HL-60 (cell line): ENCODE measurements around the gene FOXP1.

Experiments used
- DNase-seq, 2 experiments: peaks; one replicate each; pipeline ENCODE4 v3.0.0-alpha.2; 2010 to 2020; ENCODE audit warnings: low read depth in 1 of 2, low spot score in 1 of 2
- H3K27ac ChIP-seq: fragments of 250-450 bp; sonication (Bioruptor Pico); replicated peaks from 2 replicates; pipeline ENCODE4 v1.5.1; 2020; ENCODE audit warnings: mild to moderate bottlenecking, moderate library complexity
- H3K27me3 ChIP-seq: fragments of 250-450 bp; sonication (Bioruptor Pico); 2 replicates; pipeline ENCODE4 v1.5.1; 2021; ENCODE audit warnings: mild to moderate bottlenecking, moderate library complexity; ENCODE audit not compliant: insufficient read depth, poor library complexity, severe bottlenecking
- H3K4me3 ChIP-seq: replicated peaks from 2 replicates; pipeline ENCODE4 v1.5.1; 2011; ENCODE audit warnings: mild to moderate bottlenecking, control low read depth, low read length; ENCODE audit not compliant: insufficient read depth
- GABPA ChIP-seq: IDR thresholded peaks from 2 replicates; pipeline ENCODE4 v1.6.1; 2012; ENCODE audit warnings: low read depth
- POLR2AphosphoS5 ChIP-seq: IDR thresholded peaks from 2 replicates; pipeline ENCODE4 v1.6.1; 2012; ENCODE audit warnings: low read depth
- REST ChIP-seq: IDR thresholded peaks from 2 replicates; pipeline ENCODE4 v1.6.1; 2012; ENCODE audit warnings: low read depth; ENCODE audit not compliant: insufficient replicate concordance
- SPI1 ChIP-seq: IDR thresholded peaks from 2 replicates; pipeline ENCODE4 v1.6.1; 2012; ENCODE audit warnings: low read depth, mild to moderate bottlenecking, borderline replicate concordance
- TF ChIP-seq, protein P1 (sequence below): IDR thresholded peaks from one replicate; pipeline ENCODE4 v1.5.1; 2011; ENCODE audit warnings: low read length, control low read depth, inconsistent platforms; ENCODE audit not compliant: insufficient read depth

The FOXP1 gene

DNA sequence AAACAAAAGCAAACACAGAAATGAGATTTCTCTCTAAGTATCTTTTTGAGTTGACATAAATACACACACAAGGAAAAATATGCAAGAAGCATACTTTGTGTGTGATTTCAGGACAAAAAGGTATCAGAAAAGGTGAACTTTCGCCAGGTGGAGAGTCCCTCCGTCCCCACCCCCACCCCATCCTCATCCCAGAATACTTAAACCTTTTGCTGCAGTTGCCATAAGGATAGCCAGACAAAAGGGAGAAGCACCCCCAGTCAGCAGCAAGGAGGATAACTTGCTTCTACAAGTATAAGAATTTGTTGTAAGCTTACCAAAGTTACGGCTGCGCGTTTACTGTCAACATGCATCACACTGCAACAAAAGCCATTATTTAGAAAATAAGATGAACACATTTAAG, 10.3 kb downstream of the FOXP1 start:
- H3K4me3 ChIP-seq: no peak overlapping the region
- no peak for TF ChIP-seq SPI1
- no peak for TF ChIP-seq REST
- no peak for TF ChIP-seq GABPA
- no peak for TF ChIP-seq POLR2AphosphoS5
- TF ChIP-seq, protein P1, sequence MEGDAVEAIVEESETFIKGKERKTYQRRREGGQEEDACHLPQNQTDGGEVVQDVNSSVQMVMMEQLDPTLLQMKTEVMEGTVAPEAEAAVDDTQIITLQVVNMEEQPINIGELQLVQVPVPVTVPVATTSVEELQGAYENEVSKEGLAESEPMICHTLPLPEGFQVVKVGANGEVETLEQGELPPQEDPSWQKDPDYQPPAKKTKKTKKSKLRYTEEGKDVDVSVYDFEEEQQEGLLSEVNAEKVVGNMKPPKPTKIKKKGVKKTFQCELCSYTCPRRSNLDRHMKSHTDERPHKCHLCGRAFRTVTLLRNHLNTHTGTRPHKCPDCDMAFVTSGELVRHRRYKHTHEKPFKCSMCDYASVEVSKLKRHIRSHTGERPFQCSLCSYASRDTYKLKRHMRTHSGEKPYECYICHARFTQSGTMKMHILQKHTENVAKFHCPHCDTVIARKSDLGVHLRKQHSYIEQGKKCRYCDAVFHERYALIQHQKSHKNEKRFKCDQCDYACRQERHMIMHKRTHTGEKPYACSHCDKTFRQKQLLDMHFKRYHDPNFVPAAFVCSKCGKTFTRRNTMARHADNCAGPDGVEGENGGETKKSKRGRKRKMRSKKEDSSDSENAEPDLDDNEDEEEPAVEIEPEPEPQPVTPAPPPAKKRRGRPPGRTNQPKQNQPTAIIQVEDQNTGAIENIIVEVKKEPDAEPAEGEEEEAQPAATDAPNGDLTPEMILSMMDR: no peak
- DNase-seq: no peak
- H3K27ac ChIP-seq: no peak overlapping the region
- H3K27me3 ChIP-seq: no peaks in the 10 kb centered on the region

DNA sequence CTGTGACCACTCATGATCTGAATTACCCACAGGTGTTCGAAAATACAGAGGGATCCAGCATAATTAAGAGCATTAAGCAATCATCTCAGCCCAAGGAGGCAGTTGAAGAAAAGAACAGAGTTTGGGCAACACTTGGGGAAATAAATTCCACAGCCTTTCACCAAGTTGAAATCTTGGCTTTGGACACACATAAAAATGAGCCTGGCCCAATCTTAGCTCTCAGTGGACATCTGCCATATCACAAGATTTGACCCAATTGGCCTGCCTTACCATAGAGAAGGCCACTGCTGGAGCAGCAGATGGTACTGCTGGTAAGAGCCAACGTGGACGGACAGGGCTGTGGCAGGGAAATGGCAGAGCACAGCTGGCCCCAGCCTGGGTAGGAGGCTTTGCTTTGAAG, 13.0 kb downstream of the FOXP1 start:
- H3K27me3 ChIP-seq: no peaks in the 10 kb centered on the region
- DNase-seq: no peak
- H3K27ac ChIP-seq: no peak overlapping the region
- no peak overlapping the region for H3K4me3 ChIP-seq
- TF ChIP-seq POLR2AphosphoS5 (no peak), GABPA (no peak), SPI1 (no peak), REST (no peak)
- TF ChIP-seq, protein P1: no peak

GRCh38 chr3:71568207-71568606, 15.3 kb downstream of the FOXP1 start:
- TF ChIP-seq GABPA (no peak), REST (no peak), SPI1 (no peak), POLR2AphosphoS5 (no peak)
- TF ChIP-seq, protein P1: no peak
- no peak overlapping the region for H3K27ac ChIP-seq
- DNase-seq: no peak
- H3K27me3 ChIP-seq: no peaks in the 10 kb centered on the region
- no peak overlapping the region for H3K4me3 ChIP-seq
